HG03175 (cell line): Measurements from ENCODE around the gene RXFP3.
A peak's percentile ranks its signal among the peaks of the same experiment; 100 is the strongest.
"Not testable (repeated sequence)": the region's sequence is repeated elsewhere in the genome, so short reads cannot be mapped to it uniquely, and the experiment has no call there.

Experiments used
- ATAC-seq: cut with Tn5 transposase; IDR thresholded peaks from one replicate; pipeline ENCODE4 v1.9.1; 2021; ENCODE audit warnings: mild to moderate bottlenecking, moderate library complexity; ENCODE audit not compliant: unreplicated experiment

The RXFP3 gene

GRCh38 chr5:33936381-33937016 is at the start of gene RXFP3:
TSS of gene RXFP3 (plus strand) at chr5:33936386. CDS start at chr5:33936741, 355 bp downstream.
- ATAC-seq, result no peak

GRCh38 chr5:33887268-33887667 is 48.9 kb upstream of the RXFP3 start:
- no peak for ATAC-seq

- ATAC-seq, result no peak
Observed at GRCh38 chr5:33888587-33888986, 47.6 kb upstream of the RXFP3 start.

- ATAC-seq, result no peak
Observed at GRCh38 chr5:33890131-33891032, 45.8 kb upstream of the RXFP3 start.

- ATAC-seq, result no peak
Observed at GRCh38 chr5:33891446-33891787, 44.8 kb upstream of the RXFP3 start.

- ATAC-seq, result no peak
Observed at GRCh38 chr5:33891788-33892619, 44.2 kb upstream of the RXFP3 start, which contains the start of gene ADAMTS12. TSS of gene ADAMTS12 (minus strand) at chr5:33891990. CDS start at chr5:33891856, 134 bp downstream.

GRCh38 chr5:33892620-33893137 is 43.5 kb upstream of the RXFP3 start:
- no peak for ATAC-seq

- no peak for ATAC-seq
Observed at GRCh38 chr5:33894566-33894965, 41.6 kb upstream of the RXFP3 start.

- no peak for ATAC-seq
Observed at GRCh38 chr5:33901156-33901555, 35.0 kb upstream of the RXFP3 start.

GRCh38 chr5:33903118-33903517 is 33.1 kb upstream of the RXFP3 start:
- no peak for ATAC-seq

- ATAC-seq, result no peak
Observed at GRCh38 chr5:33905381-33905780, 30.8 kb upstream of the RXFP3 start.

GRCh38 chr5:33906248-33906647 is 29.9 kb upstream of the RXFP3 start:
- not testable (repeated sequence) for ATAC-seq

- not testable (repeated sequence) for ATAC-seq
Observed at GRCh38 chr5:33914844-33915243, 21.3 kb upstream of the RXFP3 start.

- ATAC-seq, result no peak
Observed at GRCh38 chr5:33921002-33921401, 15.2 kb upstream of the RXFP3 start.

GRCh38 chr5:33925278-33925677 is 10.9 kb upstream of the RXFP3 start:
- no peak for ATAC-seq

- ATAC-seq, result no peak
Observed at GRCh38 chr5:33927685-33928084, 8.5 kb upstream of the RXFP3 start.

- no peak for ATAC-seq
Observed at GRCh38 chr5:33928283-33928682, 7.9 kb upstream of the RXFP3 start.

GRCh38 chr5:33929925-33930690 is 6.1 kb upstream of the RXFP3 start:
- no peak for ATAC-seq

GRCh38 chr5:33931136-33931535 is 5.0 kb upstream of the RXFP3 start:
- no peak for ATAC-seq

- peak; percentile 79 for ATAC-seq
Observed at GRCh38 chr5:33933723-33934169, 2.4 kb upstream of the RXFP3 start.
